Fibroblast of lung (primary cell): ENCODE measurements around the gene SCFD2.

Source experiments
- CTCF ChIP-seq, 2 donors: IDR thresholded peaks in 1 of 2; conservative IDR thresholded peaks in 1 of 2; 1 replicate in 1 of 2; 2 replicates in 1 of 2; pipeline ENCODE4 v1.5.1; 2011 to 2012; ENCODE audit warnings: low read length in 2 of 2, control low read depth in 1 of 2, inconsistent platforms in 1 of 2, low read depth in 1 of 2, mild to moderate bottlenecking in 1 of 2
- EZH2 ChIP-seq: IDR thresholded peaks from 2 replicates; pipeline ENCODE4 v1.5.1; 2012; ENCODE audit warnings: low read length, control low read depth, mild to moderate bottlenecking; ENCODE audit errors: missing control alignments

- no peak for TF ChIP-seq CTCF (conservative IDR thresholded peaks at IDR 0.05 in 1 of 2, IDR thresholded peaks at IDR 0.05 in 1 of 2; ENCODE audit: low read depth in 1 of 2, low read length in 2 of 2)
- TF ChIP-seq EZH2, result no peak
Observed at GRCh38 chr4:52982946-52983340, 382.9 kb downstream of the SCFD2 start.
